ENCODE data around the gene SMCHD1.
"Not testable (repeated sequence)": the region's sequence is repeated elsewhere in the genome, so short reads cannot be mapped to it uniquely, and the experiment has no call there.

SMCHD1 gene

DNA sequence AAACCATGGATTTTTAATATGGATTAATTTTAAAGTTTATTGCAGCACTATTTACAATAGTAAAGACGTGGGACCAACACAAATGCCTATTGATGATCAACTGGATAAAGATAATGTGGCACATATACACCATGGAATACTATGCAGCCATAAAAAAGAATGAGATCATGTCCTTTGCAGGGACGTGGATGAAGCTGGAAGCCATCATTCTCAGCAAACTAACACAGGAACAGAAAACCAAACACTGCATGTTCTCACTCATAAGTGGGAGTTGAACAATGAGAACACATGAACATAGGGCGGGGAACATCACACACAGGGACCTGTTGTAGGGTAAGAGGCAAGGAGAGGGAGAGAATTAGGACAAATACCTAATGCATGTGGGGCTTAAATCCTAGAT lies 5.3 kb downstream of the SMCHD1 start:
- not testable (repeated sequence) for DNase-seq

DNA sequence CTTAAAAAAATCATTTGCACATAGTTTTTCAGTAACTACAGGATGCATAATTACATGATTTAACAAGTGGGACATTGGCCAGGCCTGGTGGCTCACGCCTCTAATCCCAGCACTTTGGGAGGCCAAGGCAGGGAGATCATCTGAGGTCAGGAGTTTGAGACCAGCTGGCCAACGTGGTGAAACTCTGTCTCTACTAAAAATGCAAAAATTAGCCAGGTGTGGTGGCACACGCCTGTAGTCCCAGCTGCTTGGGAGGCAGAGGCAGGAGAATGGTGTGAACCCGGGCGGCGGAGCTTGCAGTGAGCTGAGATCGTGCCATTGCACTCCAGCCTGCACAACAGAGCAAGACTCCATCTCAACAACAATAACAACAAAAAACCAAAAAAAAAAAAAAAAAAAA lies 6.8 kb downstream of the SMCHD1 start:
- DNase-seq, result not testable (repeated sequence)

DNA sequence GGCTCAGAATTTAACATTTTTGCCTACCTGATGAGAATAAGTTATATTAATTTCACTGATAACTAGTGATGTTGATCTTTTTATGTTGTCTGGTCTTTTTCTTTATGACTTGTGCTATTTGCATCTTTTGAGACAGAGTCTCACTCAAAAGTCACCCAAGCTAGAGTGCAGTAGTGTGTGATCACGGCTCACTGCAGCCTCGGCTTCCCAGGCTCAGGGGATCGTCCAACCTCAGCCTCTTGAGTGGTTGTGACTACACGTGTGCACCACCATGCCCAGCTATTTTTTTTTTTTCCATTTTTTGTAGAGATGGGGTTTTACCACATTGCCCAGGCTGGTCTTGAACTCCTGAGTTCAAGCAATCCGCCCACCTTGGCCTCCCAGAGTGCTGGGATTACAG lies 7.5 kb downstream of the SMCHD1 start:
- DNase-seq, result no peak

DNA sequence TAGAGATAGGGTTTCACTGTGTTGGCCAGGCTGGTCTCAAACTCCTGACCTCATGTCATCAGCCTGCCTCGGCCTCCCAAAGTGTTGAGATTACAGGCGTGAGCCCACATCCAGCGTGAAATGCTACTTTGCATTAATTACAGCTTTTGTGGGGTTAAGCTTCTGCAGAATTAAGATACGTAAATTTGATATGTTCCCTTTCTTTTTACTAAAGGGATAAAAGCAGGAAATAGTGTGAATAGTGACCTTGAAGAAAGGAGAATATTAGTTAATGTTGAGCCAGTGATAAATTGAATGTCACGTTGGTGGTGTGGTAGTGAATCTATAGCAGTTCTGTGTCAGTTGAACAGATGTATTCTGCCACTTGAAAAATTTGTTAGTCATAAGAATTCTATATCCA lies 16.9 kb downstream of the SMCHD1 start:
- DNase-seq, result no peak

DNA sequence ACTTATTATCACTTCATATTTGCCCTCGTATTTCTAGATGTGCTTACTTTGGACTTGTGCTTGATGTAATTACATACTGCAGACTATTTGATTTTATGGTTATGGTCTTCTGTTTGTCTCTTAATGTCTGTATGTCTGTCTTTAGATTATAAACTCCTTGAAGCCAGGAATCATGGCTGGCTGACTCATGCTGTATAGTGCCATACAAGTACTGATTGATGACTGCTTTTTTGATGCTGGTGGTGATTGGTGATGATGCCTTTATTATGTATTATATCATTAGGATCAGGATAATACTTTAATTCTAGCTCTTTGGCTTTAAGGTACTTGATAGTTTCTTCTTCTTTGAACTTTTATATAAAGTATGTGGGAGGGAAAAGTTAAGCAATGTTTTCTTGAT lies 17.3 kb downstream of the SMCHD1 start:
- no peak for DNase-seq

DNA sequence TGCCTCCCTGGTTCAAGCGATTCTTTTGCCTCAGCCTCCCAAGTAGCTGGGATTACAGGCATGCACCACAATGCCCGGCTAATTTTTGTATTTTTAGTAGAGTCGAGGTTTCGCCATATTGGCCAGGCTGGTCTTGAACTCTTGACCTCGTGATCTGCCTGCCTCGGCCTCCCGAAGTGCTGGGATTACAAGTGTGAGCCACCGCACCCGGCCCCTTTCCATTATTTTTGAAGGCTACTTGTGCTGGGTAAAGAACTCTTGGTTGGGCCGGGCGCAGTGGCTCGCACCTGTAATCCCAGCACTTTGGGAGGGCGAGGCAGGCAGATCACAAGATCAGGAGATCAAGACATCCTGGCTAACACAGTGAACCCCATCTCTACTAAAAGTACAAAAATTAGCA lies 23.4 kb downstream of the SMCHD1 start:
- not testable (repeated sequence) for DNase-seq

DNA sequence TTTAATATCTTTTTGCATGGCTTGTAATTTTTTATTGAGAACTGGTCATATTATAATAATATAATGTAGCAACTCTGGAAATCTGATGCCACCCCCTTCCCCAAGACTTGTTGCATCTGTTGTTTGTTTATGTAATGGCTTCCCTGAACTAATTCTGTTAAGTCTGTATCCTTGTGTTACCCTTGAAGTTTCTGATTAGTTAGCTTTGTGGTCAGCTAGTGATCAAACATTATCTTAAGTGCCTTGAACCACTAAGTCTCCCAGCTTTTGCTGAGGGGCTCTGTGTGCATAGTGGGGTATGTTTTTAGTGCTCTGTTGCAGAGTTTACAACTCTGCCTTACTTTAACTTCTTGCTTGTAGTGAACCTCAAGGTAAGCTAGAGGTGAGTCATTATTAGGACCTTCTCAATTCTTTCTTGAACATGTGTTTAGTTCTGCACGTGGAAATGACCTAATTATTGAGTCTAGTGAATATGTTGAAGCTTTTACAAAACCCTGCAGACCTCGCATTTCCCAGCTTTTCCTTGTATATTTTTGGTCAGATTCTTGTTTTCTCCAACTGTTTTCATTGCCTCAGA lies 24.8 kb downstream of the SMCHD1 start:
- DNase-seq, result no peak

DNA sequence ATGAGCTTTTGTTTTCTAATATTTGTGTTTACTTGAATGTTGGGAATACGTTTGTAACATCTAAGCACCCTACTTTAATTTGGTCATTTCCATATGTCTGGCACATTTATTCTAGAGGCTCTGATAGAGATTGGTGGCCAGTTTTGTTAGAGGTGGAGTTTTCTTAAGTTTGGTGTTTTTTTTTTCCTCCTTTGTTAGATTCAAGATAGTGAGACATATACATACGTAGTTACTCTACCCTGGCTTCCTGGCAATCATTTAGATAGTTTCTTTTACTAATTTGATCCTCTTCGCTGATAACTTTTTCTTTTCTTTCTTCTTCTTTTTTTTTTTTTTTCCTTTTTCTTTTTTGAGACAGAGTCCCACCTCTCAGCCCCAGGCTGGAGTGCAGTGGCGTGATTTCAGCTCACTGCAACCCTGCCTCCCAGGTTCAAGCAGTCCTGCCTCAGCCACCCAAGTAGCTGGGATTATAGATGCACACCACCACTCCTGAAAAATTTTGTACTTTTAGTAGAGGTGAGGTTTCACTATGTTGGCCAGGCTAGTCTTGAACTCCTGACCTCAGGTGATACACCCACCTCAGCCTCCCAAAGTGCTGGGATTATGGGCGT lies 26.6 kb downstream of the SMCHD1 start:
- DNase-seq, result no peak

DNA sequence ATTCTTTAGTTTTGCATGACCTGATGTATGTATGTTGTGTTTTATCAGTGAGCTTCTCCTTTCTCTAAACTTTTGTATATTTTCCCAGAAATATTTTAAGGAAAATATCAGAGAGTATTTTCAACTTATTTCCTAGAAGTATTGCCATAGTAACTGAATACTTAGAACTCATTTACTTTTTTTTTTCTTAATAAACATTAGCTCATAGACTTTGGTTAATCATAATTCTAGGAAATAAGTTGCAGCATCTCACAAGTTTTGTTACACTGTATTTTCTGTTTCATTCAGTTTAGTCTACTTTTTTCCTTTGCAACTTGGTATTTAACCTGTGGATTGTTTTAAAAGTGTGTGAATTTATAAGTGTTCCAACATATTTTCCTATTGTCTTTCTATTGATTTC lies 27.5 kb downstream of the SMCHD1 start:
- no peak for DNase-seq

DNA sequence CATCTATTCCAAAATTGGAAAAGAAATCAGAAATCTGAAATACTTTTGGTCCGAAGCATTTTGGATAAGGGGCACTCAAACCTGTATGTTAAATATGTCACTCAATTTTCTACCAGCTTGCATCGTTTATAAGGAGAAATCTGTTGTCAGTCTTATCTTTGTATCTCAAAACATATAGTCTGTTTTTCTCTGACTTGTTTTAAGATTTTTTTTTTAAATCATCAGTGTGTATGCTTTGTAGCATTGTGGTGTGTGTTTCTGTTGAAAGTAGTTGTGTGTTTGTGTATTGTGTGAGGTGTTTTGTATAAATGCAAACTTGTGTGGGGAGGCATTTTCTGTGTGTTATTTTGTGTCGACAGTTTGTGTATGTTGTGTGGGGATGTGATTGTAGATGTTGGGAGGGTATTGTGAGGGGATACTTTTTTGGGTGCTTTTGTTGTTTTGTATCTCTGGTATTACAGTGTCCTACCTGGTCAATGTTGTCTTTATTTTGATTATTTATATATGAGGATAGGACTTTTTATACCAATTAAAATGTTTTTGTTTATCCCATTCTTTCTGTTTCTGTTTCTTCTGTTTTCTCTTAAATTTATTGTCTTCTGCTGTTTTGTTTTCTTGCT lies 30.9 kb downstream of the SMCHD1 start:
- DNase-seq, result no peak

DNA sequence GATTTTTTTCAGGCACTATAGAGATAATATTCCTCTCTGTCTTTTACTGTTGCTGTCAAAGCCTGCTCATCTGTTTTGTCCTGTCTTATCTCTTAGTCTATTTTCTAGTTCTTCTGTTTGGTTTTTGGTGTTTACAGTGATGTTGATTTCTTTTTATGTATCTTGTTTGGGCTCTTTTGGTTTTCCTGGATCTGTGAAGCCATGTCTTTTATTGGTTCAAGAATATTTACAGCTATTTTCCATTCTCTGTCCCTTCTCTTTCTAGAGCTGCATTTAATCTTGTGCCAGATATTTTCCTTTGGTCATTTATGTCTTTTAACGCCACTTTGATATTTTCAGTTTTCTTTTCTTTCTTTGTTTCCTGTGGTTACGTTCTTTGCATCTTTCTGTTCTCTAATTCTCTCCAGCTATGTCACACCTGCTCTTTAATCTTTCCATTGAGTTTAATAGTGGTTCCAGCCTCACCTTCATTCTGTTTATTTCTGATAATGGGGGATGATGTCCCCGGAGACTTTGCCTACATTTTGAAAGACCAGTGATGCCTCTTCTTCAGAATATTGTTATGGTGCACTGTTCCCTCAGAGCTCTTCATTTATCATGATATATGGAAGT lies 32.0 kb downstream of the SMCHD1 start:
- DNase-seq, result no peak

DNA sequence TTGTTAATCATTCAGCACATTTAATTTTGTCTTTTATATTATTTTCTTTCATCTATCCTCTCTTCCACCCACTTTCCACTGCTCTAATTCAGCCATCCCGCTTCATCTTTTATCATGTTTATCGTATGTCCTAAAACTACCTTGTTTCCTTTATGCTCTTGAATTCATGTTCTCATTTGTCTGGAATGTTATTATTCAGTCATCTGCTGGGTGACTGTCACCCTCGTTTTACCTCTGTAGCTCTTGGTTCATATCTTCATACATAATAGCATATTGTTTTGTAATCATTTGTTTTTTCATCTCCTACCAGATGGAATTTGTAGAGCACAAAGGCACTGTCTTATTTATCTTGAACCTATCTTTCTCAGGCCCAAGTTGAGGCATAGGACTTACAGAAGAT lies 37.0 kb downstream of the SMCHD1 start:
- no peak for DNase-seq

DNA sequence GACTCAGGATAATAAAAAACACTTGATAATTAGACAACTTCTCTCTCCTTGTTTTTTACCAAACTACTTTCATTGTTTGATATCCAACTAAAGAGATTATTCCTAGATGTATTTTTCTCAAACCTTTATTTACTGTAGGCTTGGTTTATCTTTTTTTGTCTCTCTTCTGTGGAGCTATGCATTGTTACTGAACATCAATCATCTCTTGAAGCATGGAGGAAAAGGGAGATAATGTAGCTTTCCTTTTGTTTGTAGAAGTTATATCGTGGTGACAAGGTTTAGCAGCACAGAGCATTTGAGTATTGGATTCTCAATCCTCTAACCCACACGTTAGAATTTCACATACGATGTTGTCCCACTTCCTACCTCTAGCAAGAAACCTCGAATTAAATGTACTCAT lies 41.7 kb downstream of the SMCHD1 start:
- no peak for DNase-seq

DNA sequence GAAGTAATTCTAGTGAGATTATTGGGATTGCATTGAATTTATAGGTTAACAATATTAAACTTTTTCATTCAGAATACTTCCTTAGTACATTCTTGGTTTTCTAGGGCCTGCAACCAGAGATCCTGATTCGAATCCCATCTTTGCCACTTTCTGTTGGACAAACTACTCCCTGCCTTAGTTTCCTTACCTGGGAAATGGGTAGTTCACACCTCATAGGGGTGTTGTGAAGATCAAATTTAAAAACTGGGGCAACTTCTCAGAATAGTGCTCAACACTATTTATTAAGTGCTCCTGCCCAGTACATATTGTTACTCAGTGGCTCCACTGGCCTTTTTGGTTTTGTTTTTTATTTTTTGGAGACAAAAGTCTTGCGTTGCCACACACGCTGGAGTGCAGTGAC lies 43.5 kb downstream of the SMCHD1 start:
- DNase-seq, result no peak

DNA sequence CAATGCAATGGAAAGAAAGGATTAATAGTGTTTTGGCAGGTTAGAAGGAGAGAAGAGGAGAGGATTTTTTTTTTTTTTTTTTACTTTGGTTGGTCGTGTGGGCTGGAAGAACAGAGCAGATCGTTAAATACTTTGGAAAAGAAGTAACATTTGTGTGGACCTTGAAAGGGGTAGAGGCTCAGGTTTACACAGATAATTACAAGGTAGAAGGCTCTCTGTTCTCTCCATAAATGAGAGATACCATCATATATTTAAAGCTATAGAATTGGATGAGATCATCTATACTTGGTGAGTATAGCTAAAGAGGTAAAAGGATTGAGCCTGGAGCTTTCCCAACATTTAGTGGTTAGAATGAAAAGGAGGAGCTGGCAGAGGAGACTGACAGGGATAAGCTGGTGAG lies 49.0 kb downstream of the SMCHD1 start:
- no peak for DNase-seq

DNA sequence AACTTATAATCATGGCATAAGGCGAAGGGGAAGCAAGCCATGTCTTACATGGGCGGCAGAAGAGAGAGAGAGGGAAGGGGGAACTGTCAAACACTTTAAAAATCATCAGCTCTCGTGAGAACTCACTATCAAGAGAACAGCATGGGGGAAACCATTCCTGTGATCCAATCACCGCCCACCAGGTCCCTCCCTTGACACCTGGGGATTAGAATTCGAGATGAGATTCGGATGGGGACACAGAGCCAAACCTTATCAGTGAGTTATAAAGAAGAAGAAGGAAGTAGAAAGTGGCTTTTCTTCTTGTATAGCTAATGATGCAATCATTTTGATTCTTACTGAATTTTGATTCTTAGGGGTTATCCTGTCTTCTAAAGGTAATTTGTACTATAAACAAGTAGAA lies 51.4 kb downstream of the SMCHD1 start:
- no peak for DNase-seq

DNA sequence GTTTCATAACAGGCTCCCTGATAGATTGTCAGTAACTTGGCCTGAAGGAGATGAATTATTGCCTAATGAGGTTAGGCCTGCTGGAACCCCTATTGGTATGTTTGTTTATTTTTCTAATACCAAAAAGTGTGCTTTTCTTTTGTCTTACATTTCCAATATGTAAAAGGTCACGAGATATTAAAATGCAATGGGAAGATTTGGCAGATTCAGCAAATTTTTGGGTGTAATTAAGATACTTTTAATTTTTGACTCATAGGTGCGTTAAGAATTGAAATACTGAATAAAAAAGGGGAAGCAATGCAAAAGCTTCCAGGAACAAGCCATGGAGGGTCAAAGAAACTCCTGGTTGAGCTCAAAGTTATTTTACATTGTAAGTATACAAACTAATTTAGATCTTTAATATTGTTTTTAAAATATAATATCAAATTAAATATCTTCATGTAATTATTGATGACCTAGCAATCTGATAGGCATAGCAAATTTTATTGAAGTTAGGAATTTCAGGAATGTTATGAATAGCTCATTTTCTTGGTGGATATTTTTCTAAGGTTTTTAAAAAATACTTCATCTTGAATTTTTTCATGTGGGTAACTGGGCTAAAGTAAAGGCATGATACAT lies 52.1 kb downstream of the SMCHD1 start:
- DNase-seq, result no peak

DNA sequence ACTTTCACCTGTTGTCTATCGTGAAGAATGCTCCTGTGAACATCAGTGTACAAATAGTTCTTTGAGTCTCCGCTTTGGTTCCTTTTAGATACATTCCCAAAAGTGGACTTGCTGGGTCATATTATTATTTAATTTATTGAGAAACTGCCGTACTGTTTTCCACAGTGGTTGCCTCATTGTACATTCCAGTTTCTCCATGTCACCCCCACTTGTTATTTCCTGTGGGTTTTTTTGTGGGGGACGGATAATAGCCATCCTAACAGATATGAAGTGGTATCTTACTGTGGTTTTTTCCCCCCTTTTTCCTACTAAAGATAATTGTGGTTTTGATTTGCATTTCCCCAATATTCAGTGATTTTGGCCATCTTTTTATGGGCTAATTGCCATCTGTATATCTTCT lies 53.8 kb downstream of the SMCHD1 start:
- no peak for DNase-seq

DNA sequence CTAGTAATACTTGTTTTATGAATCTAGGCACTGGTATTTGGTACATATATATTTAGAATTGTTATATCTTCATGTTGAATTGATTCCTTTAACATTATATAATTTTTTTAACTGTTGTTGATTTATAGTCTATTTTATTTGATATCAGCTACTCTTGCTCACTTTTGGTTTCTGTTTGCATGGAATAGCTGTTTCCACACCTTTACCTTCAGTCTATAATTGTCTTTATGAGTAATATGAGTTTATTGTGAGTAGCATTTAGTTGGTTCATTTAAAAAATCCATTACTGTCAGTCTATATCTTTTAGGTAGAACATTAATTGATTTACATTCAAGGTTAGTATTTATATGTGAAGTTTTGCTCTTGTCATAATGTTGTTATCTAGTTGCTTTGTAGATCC lies 58.6 kb downstream of the SMCHD1 start:
- no peak for DNase-seq

DNA sequence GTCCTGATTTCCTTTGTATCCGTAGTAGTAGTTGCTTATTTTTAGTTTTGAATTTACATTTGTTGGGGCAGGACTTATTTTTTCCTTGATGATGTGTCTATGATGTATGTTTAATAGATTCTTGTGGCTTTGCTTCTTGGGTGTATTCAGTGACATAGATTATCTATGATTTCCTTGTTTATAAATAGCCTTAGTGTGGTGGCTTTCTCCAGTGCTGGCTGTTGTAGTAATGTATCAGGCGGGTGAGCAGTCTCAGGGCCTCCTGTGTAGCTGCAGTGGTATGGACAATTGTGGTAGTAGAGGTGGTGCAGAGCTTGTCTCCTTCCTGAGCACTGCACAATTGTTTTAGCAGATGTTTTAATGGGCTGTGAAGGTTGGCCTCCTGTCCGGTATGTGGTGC lies 60.5 kb downstream of the SMCHD1 start:
- DNase-seq, result no peak

DNA sequence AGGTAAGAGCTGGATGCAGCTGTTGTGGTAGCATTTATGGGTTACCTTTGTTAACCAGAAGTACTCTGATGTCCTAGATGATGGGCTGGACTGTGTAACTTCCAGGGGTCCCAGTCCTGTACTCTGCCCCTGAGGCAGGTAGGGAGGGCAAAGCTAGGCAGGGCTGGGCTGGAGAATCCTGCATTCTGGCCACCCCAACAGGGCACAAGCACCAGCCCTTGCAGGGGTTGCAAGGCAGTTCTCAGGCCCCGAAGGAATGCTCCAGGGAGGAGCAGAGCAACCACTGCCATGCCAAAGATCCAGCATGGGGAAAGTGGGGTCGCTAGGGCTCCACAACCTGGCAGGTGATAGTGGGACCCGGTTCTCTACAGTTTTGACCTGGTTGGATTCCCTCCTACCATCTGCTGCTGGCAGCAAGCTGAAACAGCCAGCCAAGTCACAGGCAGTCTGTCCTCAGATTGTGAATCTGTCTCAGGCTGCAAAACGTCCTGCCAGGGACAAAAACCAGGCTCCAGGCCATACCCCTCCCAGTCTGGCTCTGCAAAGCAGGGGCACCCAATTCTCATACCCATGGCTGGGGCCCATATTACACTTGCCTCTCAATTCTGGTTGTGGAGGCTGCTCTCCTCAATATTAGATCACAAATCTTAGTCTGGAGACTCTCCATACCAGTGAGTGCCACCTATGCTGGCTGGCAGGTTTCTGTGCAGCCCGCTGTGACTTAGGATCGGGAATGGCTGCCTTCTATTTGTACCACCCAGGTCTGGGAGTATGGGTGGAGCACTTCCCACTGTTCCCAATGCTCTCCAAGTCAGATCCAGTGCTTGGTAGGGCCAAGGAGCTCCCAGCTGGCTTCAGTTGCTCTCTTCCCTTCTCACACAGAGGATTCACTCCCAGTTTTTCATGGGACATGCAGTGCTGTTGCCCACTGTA lies 61.1 kb downstream of the SMCHD1 start:
- DNase-seq, result no peak

DNA sequence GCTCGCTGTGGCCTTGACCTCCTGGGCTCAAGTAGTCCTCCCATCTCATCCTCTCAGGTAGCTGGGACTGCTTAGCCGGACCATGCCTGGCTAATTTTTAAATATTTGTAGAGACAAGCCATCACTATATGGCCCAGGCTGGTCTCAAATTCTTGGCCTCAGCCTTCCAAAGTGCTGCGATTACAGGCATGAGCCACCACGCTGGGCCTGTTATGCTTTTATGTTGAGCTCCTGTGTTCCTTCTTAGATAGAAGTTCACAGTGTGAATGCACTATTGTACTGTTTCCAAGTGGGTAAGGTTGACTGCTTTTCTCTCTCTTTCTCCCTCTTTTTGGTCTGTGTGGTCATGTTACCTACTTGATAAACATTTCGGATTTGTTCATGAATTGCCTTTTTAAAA lies 61.9 kb downstream of the SMCHD1 start:
- no peak for DNase-seq

DNA sequence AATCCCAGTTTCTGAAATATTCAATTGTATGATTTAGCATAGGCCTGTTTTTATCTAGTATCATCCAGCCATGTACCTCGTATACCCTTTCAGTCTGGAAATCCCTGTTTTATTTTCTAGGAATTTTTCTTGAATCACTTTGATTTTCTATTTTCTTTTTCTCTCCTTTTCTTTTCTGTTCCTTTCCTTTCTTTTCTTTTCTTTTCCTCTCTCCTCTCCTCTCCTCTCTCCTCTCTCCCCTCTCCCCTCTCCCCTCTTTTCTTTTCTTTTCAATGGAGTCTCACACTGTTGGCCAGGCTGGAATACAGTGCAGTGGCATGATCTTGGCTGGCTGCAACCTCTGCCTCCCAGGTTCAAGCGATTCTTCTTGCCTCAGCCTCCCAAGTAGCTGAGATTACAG lies 63.5 kb downstream of the SMCHD1 start:
- DNase-seq, result no peak
